GM18526 (cell line): Measurements from ENCODE around the gene LRFN5.

Experiments
- POLR2A ChIP-seq: IDR thresholded peaks from 3 replicates; pipeline ENCODE4 v1.6.1; 2011; ENCODE audit not compliant: insufficient read length; ENCODE audit errors: extremely low read depth

Gene LRFN5

GRCh38 chr14:41615011-41615595 is 8.4 kb downstream of the LRFN5 start:
- no peak for TF ChIP-seq POLR2A

DNA sequence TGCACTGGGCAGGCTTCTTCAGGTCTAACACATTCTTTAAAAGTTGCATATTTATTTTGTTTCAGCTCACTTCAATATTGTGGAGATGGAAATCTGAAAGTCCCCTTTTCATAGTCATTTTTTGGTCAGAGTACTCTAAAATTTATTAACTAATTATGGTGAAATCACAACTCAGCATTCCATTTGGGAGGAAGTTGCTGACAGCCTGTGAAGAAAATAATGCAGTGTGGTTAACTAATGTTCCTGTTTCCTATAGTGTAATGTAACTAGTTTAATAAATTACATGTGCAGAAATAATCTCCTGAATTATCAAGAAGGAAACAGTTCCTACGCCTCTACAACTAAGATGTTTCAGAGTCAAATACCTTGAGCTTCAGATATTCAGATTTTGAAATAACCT is 17.1 kb downstream of the LRFN5 start:
- TF ChIP-seq POLR2A, result no peak

GRCh38 chr14:41629876-41630275 is 23.2 kb downstream of the LRFN5 start:
- TF ChIP-seq POLR2A, result no peak

GRCh38 chr14:41634286-41634685 is 27.6 kb downstream of the LRFN5 start:
- no peak for TF ChIP-seq POLR2A

- no peak for TF ChIP-seq POLR2A
Measured at GRCh38 chr14:41636492-41637392, 30.1 kb downstream of the LRFN5 start.

DNA sequence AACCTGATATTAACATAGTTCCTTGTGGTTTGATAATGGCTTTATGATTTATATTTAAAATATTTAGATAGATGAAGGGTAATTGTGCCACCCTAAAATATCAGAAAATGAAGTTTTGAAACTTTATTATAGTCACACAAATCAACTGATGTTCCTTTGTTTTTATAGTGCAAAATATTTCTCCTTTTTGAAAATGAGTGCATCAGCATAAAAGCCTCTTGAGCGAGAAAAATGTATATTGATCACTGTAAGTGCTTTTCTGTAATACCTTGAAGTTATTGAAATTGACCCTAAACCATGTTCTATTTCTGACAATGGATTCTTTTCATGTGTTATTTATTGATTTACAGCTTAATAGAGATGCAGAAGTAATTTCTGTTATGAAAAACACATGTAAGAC is 35.0 kb downstream of the LRFN5 start:
- TF ChIP-seq POLR2A, result no peak

DNA sequence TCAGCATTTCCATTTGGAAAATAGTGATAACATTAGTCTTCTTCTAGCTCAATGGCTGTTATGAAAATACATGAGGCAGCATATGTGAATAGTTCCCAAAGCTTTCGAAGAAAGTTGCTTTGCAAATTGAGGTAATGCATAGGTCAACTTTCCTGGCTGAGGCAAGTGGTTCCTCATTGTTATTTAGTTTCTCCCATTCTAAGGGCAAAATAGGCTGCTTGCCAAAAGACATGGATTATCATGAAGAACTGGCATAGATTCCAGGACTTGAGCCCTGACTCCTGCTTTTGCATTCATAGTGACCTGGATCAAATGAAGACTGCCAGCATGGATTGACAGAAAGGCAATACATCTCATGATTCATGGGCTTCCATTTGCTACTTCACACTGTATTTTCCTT is 35.7 kb downstream of the LRFN5 start:
- no peak for TF ChIP-seq POLR2A

DNA sequence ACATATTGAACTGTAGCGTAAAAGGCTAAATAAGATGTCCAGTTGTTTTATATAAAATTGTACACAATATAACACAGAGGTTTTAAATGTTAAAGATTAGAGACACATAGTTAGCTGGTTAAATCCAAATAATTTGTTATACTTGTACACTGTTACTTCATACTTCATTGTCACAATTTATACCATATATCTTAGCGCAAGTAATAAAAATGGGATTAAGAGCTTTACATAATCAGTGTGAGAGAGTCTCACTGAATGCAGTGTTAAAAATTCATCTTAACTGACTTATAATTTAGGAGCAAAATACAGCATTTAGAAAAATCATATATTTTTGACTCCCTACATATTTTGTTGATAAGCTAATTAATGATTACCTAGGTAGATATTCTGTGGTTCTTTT is 36.1 kb downstream of the LRFN5 start:
- no peak for TF ChIP-seq POLR2A

DNA sequence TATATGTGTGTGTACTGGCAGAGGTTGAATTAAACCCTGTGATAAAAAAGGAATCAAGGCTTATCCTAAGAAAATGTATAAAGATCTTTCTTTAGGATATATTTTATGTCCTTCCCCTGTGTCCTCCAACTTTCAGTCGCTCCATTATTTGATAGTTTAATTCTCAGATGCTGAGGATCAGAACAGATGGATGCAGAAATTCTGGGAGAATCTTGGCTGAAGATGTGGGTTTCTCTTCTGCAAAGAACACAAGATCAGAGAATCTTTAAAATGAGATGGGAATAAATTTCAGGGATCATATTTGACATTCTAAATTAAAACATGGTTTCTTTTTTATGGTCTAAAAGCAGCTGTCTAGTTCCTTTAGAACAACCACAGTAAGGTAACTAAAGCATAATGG is 37.9 kb downstream of the LRFN5 start:
- TF ChIP-seq POLR2A, result no peak

DNA sequence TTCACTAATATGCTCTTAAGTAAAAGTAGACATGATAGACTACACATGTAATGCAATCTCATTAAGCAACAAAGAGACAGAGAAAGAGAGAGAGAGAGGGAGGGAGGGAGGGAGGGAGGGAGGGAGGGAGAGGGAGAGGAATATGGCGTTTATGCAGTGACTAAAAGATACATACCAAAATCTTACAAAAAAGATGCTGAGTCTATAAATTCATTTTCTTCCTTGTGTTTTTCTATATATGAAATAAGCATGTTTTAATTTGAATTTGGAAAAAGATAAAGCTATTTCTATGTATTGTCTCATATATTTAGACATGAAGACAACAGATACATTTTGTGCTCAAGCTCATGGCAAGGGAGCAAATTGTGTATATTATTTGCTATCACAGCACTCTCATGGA is 44.1 kb downstream of the LRFN5 start:
- no peak for TF ChIP-seq POLR2A

GRCh38 chr14:41654196-41654595 is 47.5 kb downstream of the LRFN5 start:
- TF ChIP-seq POLR2A, result no peak

GRCh38 chr14:41662780-41663472 is 56.2 kb downstream of the LRFN5 start:
- TF ChIP-seq POLR2A, result no peak

GRCh38 chr14:41663473-41663850 is 56.8 kb downstream of the LRFN5 start:
- TF ChIP-seq POLR2A, result no peak

- no peak for TF ChIP-seq POLR2A
Measured at GRCh38 chr14:41666301-41666700, 59.6 kb downstream of the LRFN5 start.

- TF ChIP-seq POLR2A, result no peak
Measured at GRCh38 chr14:41668356-41668755, 61.7 kb downstream of the LRFN5 start.

- no peak for TF ChIP-seq POLR2A
Measured at GRCh38 chr14:41699486-41699885, 92.8 kb downstream of the LRFN5 start.
